Right hindlimb (tissue), 1 donor: ENCODE results near the gene SOWAHB.

Source experiments
- DNase-seq: peaks from one replicate; pipeline ENCODE4 v3.0.0-alpha.2; 2018

Gene SOWAHB

GRCh38 chr4:76850010-76850441 is 47.9 kb downstream of the SOWAHB start:
- no peak for DNase-seq
